Trophoblast cell (in vitro differentiated cells and primary cell): ENCODE results near the gene PRPSAP2.

ENCODE experiments used
- DNase-seq, 2 donors: peaks; one replicate each; pipeline ENCODE4 v3.0.0-alpha.2; 2016
- H2AFZ ChIP-seq: 2 replicates; pipeline ENCODE4 v1.6.1; 2013; ENCODE audit warnings: low read length, moderate library complexity, mild to moderate bottlenecking; ENCODE audit not compliant: insufficient read depth, poor library complexity
- H2AK5ac ChIP-seq: 2 replicates; pipeline ENCODE4 v1.6.1; 2013; ENCODE audit warnings: mild to moderate bottlenecking, low read length
- H2BK120ac ChIP-seq: 2 replicates; pipeline ENCODE4 v1.6.1; 2013; ENCODE audit warnings: low read length, mild to moderate bottlenecking, moderate library complexity; ENCODE audit not compliant: insufficient read depth, poor library complexity
- H2BK12ac ChIP-seq: 2 replicates; pipeline ENCODE4 v1.6.1; 2013; ENCODE audit warnings: mild to moderate bottlenecking, low read length, moderate library complexity
- H2BK5ac ChIP-seq: 2 replicates; pipeline ENCODE4 v1.6.1; 2013; ENCODE audit warnings: low read length, low read depth, moderate library complexity, mild to moderate bottlenecking; ENCODE audit not compliant: poor library complexity
- H3K14ac ChIP-seq: 2 replicates; pipeline ENCODE4 v1.6.1; 2013; ENCODE audit warnings: mild to moderate bottlenecking, low read length
- H3K18ac ChIP-seq: 2 replicates; pipeline ENCODE4 v1.6.1; 2013; ENCODE audit warnings: mild to moderate bottlenecking, low read length
- H3K23ac ChIP-seq: 2 replicates; pipeline ENCODE4 v1.6.1; 2013; ENCODE audit warnings: low read length
- H3K27ac ChIP-seq: 2 replicates; pipeline ENCODE4 v1.5.1; 2013; ENCODE audit warnings: low read depth, mild to moderate bottlenecking, inconsistent platforms, low read length, moderate library complexity
- H3K27me3 ChIP-seq: 2 replicates; pipeline ENCODE4 v1.6.1; 2013; ENCODE audit warnings: inconsistent platforms, mild to moderate bottlenecking, low read length, moderate library complexity; ENCODE audit not compliant: insufficient read depth
- H3K36me3 ChIP-seq, 2 experiments: 1 replicate in 1 of 2; 2 replicates in 1 of 2; pipeline ENCODE4 v1.6.1; 2013; ENCODE audit warnings: low read length in 2 of 2, mild to moderate bottlenecking in 2 of 2, moderate library complexity in 1 of 2; ENCODE audit not compliant: insufficient read depth in 2 of 2, control insufficient read depth in 1 of 2
- H3K4ac ChIP-seq: 2 replicates; pipeline ENCODE4 v1.6.1; 2013; ENCODE audit warnings: low read depth, mild to moderate bottlenecking, low read length, moderate library complexity
- H3K4me1 ChIP-seq, 2 experiments: 1 replicate in 1 of 2; 2 replicates in 1 of 2; pipeline ENCODE4 v1.6.1; 2013; ENCODE audit warnings: low read length in 2 of 2, mild to moderate bottlenecking in 2 of 2, moderate library complexity in 1 of 2; ENCODE audit not compliant: insufficient read depth in 2 of 2, control insufficient read depth in 1 of 2
- H3K4me2 ChIP-seq: 2 replicates; pipeline ENCODE4 v1.6.1; 2013; ENCODE audit warnings: inconsistent platforms, mild to moderate bottlenecking, low read length, moderate library complexity
- H3K4me3 ChIP-seq: 2 replicates; pipeline ENCODE4 v1.5.1; 2013; ENCODE audit warnings: mild to moderate bottlenecking, low read depth, low read length, inconsistent platforms
- H3K79me1 ChIP-seq: one replicate; pipeline ENCODE4 v1.6.1; 2013; ENCODE audit warnings: low read length
- H3K79me2 ChIP-seq: 2 replicates; pipeline ENCODE4 v1.6.1; 2013; ENCODE audit warnings: low read length, mild to moderate bottlenecking; ENCODE audit not compliant: control insufficient read depth, insufficient read depth, poor library complexity
- H3K9ac ChIP-seq: 2 replicates; pipeline ENCODE4 v1.6.1; 2013; ENCODE audit warnings: mild to moderate bottlenecking, low read length
- H3K9me3 ChIP-seq: 2 replicates; pipeline ENCODE4 v1.6.1; 2013; ENCODE audit warnings: low read depth, mild to moderate bottlenecking, control low read depth, inconsistent platforms, low read length; ENCODE audit not compliant: insufficient read depth
- H4K12ac ChIP-seq: 2 replicates; pipeline ENCODE4 v1.6.1; 2013; ENCODE audit warnings: low read depth, mild to moderate bottlenecking, low read length, moderate library complexity
- H4K8ac ChIP-seq: 2 replicates; pipeline ENCODE4 v1.6.1; 2013; ENCODE audit warnings: low read depth, mild to moderate bottlenecking, low read length, moderate library complexity
- H4K91ac ChIP-seq: one replicate; pipeline ENCODE4 v1.6.1; 2013; ENCODE audit warnings: low read depth, mild to moderate bottlenecking, low read length, moderate library complexity
- WGBS: extraction: QIAGEN DNeasy Blood & Tissue Kit; methylation state at CpG from one replicate; pipeline ENCODE4 v1.1.7; 2013; ENCODE audit warnings: missing lambda C conversion rate; ENCODE audit not compliant: insufficient read length, insufficient coverage; ENCODE audit errors: extremely low coverage; 5-methylcytosine and 5-hydroxymethylcytosine counted together

PRPSAP2 gene

GRCh38 chr17:18932360-18933055 lies 74.6 kb downstream of the PRPSAP2 start:
- Histone ChIP-seq H2BK5ac (no peak overlapping the region), H3K23ac (no peak overlapping the region), H3K9ac (no peak overlapping the region), H4K12ac (no peak overlapping the region), H3K4me2 (no peak overlapping the region), H2BK12ac (no peak overlapping the region), H3K4me3 (no peak overlapping the region), H3K4me1 (no peaks in the 10 kb centered on the region), H2AK5ac (no peak overlapping the region), H3K79me1 (no peaks in the 10 kb centered on the region), H3K79me2 (no peaks in the 10 kb centered on the region), H2AFZ (no peak overlapping the region), H3K9me3 (no peaks in the 10 kb centered on the region), H3K27me3 (no peaks in the 10 kb centered on the region), H4K8ac (no peak overlapping the region), H3K4ac (no peak overlapping the region), H2BK120ac (no peak overlapping the region), H3K18ac (no peak overlapping the region), H4K91ac (no peak overlapping the region), H3K27ac (no peak overlapping the region), H3K36me3 (peaks cover 8 to 16% of the 10 kb centered on the region in 2 experiments), H3K14ac (no peak overlapping the region)
- DNase-seq = no peak
- WGBS = no CpG with 5 or more reads among the region's 5 CpGs

- WGBS = no CpG with 5 or more reads among the region's 14 CpGs
- H3K14ac ChIP-seq = no peak overlapping the region
Observed at GRCh38 chr17:18933102-18934058, 75.4 kb downstream of the PRPSAP2 start.

GRCh38 chr17:18937981-18938691 lies 80.2 kb downstream of the PRPSAP2 start:
- no peak overlapping the region for H3K14ac ChIP-seq
- H3K79me2 ChIP-seq = no peaks in the 10 kb centered on the region
- no peak overlapping the region for H3K27ac ChIP-seq
- H3K36me3 ChIP-seq = no peaks in the 10 kb centered on the region
- no peak overlapping the region for H2BK120ac ChIP-seq
- H3K9me3 ChIP-seq = no peaks in the 10 kb centered on the region
- H2AK5ac ChIP-seq = no peak overlapping the region
- H3K79me1 ChIP-seq = no peaks in the 10 kb centered on the region
- no peak overlapping the region for H2BK12ac ChIP-seq
- peak in 1 of 2 donors; percentile 68 for DNase-seq
- H3K4ac ChIP-seq = no peak overlapping the region
- H4K8ac ChIP-seq = no peak overlapping the region
- no peaks in the 10 kb centered on the region for H3K27me3 ChIP-seq
- H3K4me3 ChIP-seq = no peak overlapping the region
- no peak overlapping the region for H2AFZ ChIP-seq
- H3K23ac ChIP-seq = no peak overlapping the region
- no peak overlapping the region for H3K4me2 ChIP-seq
- no peaks in the 10 kb centered on the region for H3K4me1 ChIP-seq
- no peak overlapping the region for H3K9ac ChIP-seq
- no peak overlapping the region for H3K18ac ChIP-seq
- no CpG with 5 or more reads among the region's 8 CpGs for WGBS
- H4K12ac ChIP-seq = no peak overlapping the region
- no peak overlapping the region for H4K91ac ChIP-seq
- no peak overlapping the region for H2BK5ac ChIP-seq

More at GRCh38 chr17:18933102-18934058, 75.4 kb downstream of the PRPSAP2 start:
- DNase-seq = no peak
- Histone ChIP-seq H3K79me2 (no peaks in the 10 kb centered on the region), H3K27ac (no peak overlapping the region), H3K9ac (no peak overlapping the region), H2BK12ac (no peak overlapping the region), H3K9me3 (no peaks in the 10 kb centered on the region), H3K23ac (no peak overlapping the region), H3K27me3 (no peaks in the 10 kb centered on the region), H2AFZ (no peak overlapping the region), H3K4ac (no peak overlapping the region), H3K4me1 (no peaks in the 10 kb centered on the region), H3K79me1 (no peaks in the 10 kb centered on the region), H3K4me2 (no peak overlapping the region), H4K8ac (no peak overlapping the region), H2BK5ac (no peak overlapping the region), H4K12ac (no peak overlapping the region), H4K91ac (no peak overlapping the region), H2AK5ac (no peak overlapping the region), H2BK120ac (no peak overlapping the region), H3K36me3 (peaks cover 7 to 16% of the 10 kb centered on the region in 2 experiments), H3K18ac (no peak overlapping the region), H3K4me3 (no peak overlapping the region)

GRCh38 chr17:18938692-18939023 lies 80.7 kb downstream of the PRPSAP2 start:
- no peak overlapping the region for H4K91ac ChIP-seq
- no peak overlapping the region for H3K14ac ChIP-seq
- H3K79me2 ChIP-seq = no peaks in the 10 kb centered on the region
- H2BK12ac ChIP-seq = no peak overlapping the region
- no peaks in the 10 kb centered on the region for H3K79me1 ChIP-seq
- no peak overlapping the region for H2BK5ac ChIP-seq
- no peak overlapping the region for H3K4me2 ChIP-seq
- H3K36me3 ChIP-seq = no peaks in the 10 kb centered on the region
- no peak overlapping the region for H2BK120ac ChIP-seq
- H3K9me3 ChIP-seq = no peaks in the 10 kb centered on the region
- no CpG with 5 or more reads among the region's 2 CpGs for WGBS
- no peak overlapping the region for H4K8ac ChIP-seq
- H3K4me1 ChIP-seq = no peaks in the 10 kb centered on the region
- no peak for DNase-seq
- no peak overlapping the region for H4K12ac ChIP-seq
- no peak overlapping the region for H3K4me3 ChIP-seq
- no peak overlapping the region for H3K23ac ChIP-seq
- H2AFZ ChIP-seq = no peak overlapping the region
- H3K27me3 ChIP-seq = no peaks in the 10 kb centered on the region
- no peak overlapping the region for H3K18ac ChIP-seq
- H3K4ac ChIP-seq = no peak overlapping the region
- no peak overlapping the region for H2AK5ac ChIP-seq
- no peak overlapping the region for H3K9ac ChIP-seq
- no peak overlapping the region for H3K27ac ChIP-seq
